Stimulated activated CD4-positive, alpha-beta T cell treated with anti-CD3 and anti-CD28 coated beads, Interleukin-2, amount 100 ng/mL, for 24 hours (primary cell): ENCODE data around the gene CACNA2D1.

Source experiments
- DNase-seq, 2 donors: peaks; one replicate each; pipeline ENCODE4 v3.0.0-alpha.2; 2020

The CACNA2D1 gene

DNA sequence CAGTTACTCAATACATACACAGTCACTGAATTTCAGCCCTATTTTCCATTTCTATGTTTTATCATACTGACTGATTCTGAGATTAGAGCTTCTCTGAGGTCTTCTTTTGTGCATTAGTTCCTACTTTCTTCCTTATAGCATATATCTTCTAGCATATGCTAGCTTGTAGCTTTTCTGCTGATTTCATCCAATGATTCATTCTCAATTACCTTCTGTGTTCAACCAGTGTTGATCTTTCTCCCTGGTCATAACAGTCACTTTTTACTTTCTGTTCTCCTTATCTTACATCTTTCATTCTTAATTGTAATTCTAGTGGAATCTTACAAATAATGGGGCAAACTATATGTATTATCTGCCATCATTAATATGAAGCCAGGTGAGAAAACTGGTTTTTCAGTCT lies 514.2 kb downstream of the CACNA2D1 start:
- no peak for DNase-seq

DNA sequence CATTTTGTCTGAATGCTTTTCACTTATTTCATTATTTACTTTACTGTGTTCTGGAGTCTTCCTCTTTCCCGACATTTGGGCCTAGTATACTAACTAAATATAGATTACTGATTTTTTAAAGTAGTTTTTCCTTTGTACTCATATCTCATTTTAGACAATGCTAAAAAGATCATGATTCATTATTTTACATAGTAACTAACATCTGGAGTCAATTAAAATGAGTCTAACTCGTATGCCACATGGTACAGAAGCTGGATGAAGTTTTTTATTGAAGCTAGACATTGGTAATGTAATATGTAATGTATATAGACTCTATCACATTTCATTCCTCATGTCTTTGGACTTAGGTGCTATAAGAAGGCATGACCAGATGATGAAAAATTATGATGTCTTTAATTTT lies 517.4 kb downstream of the CACNA2D1 start:
- no peak for DNase-seq

DNA sequence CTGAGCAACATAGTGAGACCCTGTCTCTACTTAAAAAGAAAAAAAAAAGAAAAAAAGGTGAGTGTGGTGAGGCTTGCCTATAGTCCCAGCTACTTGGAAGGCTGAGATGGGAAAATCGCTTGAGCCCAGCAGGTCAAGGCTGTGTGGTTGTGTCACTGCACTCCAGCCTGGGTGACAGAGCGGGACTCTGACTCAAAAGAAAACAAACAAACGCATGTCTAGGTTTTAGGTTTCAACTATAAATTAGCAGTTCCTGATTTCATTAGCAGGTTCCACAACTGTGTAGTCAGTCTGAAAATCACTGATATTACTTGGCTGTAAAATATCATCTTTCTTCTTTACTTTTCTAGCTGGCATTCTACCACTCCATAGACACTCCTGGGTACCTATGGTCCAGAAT lies 518.0 kb downstream of the CACNA2D1 start:
- no peak for DNase-seq

DNA sequence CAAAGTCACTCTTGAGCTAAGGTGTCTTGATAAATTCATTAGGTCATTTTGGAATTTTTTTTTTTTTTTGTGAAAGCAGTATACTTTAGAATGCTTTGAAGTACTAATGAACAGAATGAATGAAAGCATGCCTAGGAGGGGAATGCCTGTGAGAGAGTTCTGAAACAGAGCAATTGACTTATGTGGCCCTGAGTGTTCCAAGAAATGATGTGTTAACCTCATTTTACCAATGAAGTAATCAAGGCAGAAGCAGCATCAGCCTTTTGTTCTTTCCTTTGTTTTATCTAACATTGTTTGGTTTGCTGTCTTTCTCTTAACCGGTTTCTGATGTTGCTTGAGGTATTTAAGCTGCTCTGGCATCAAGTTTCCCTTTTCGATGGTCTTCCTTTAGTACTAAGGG lies 519.1 kb downstream of the CACNA2D1 start:
- no peak for DNase-seq

DNA sequence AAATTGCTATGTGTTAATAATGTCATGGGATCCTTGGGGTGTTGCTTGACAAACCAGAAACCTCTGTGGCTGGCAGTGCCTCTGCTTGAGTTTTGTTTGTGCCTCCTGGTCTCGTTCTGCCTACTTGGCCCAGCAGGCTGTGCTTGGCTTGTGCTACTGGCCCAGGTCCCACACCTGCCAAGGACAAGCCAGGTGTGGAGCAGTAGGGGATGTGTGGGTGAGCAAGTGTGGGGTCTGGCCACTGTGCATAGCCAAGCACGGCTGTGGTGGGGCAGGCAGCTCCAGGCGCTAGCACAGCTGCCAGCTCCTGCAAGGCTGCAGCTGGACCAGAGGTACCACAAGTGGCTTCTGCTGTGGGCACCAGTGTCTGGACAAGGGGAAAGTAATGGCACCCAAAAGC lies 524.1 kb downstream of the CACNA2D1 start:
- DNase-seq = no peak

DNA sequence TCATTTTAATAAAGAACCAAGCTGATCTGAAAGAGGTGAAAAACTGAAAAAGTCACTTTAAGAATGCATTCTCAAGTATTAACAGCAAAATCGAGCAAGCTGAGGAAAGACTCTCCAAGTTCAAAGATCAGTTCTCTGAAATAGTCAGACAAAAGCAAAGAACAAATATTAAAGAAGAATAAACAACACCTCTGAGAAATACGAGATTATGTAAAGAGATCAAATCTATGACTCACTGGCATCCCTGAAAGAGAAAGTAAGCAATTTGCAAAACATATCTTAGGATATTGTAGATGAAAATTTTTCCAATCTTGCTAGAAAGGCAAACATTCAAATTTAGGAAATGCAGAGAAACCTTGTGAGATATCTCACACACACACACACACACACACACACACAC lies 535.4 kb downstream of the CACNA2D1 start:
- no peak for DNase-seq

DNA sequence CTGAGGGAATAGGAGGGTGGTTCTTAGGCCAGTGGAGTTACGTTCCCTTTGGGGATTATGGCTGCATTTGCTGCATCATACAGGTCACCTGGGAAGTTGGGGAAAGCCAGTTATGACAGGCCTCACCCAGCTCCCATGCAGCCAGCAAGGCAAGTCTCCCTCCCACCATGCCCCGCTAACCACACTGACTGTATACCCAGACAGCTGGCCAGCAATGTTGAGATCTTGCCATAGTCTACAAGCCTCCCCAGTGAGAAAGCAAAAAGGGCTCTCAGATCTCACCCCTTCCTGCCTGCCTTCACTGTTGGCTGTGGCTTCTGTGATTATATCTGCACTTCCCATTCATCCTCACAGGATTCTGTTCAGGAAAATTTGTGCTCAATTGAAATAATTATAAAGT lies 540.5 kb downstream of the CACNA2D1 start:
- DNase-seq = no peak

DNA sequence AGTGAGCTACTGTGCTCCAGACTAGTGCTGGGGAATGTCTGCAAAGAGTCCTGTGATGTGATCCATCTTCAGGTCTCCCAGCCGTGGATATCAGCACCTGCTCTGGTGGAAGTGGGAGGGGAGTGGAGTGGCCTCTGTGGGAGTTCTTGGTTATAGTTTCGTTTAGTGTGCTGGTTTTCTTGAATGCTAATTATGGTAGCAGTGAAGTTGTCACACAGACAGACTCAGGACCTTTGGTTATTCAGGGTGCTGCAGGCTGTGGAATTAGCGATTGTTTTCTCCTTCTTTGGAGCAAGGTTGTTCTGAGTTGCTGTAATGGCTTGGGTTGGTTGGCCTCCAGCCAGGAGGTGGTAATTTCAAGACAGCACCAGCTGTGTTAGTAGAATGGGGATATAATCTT lies 541.0 kb downstream of the CACNA2D1 start:
- DNase-seq = no peak
